Hepatocyte (in vitro differentiated cells): Measurements from ENCODE around the gene AGAP1. TPM values are rescaled to one million over a fixed set of nuclear protein-coding genes. Genes with fewer than 3 reads are reported as not detected.

Source experiments
- DNase-seq: peaks from one replicate; pipeline ENCODE4 v3.0.0-alpha.2; 2016; ENCODE audit warnings: low spot score
- H2AFZ ChIP-seq: fragments of 200-600 bp; sonication (generic); 2 replicates; pipeline ENCODE4 v1.6.0; 2016; ENCODE audit warnings: antibody characterized with exemption, mild to moderate bottlenecking
- H3K27ac ChIP-seq: fragments of 200-600 bp; sonication (generic); 2 replicates; pipeline ENCODE4 v1.5.1; 2016; ENCODE audit warnings: mild to moderate bottlenecking
- H3K27me3 ChIP-seq: fragments of 200-600 bp; sonication (generic); 2 replicates; pipeline ENCODE4 v1.6.1; 2016
- H3K36me3 ChIP-seq: fragments of 200-600 bp; sonication (generic); replicated peaks from 2 replicates; pipeline ENCODE4 v1.5.1; 2016; ENCODE audit warnings: low read depth; ENCODE audit not compliant: insufficient read depth
- H3K4me1 ChIP-seq: fragments of 200-600 bp; sonication (generic); 2 replicates; pipeline ENCODE4 v1.5.1; 2016; ENCODE audit warnings: mild to moderate bottlenecking, moderate library complexity; ENCODE audit not compliant: insufficient read depth
- H3K4me2 ChIP-seq: fragments of 200-600 bp; sonication (generic); 2 replicates; pipeline ENCODE4 v1.6.0; 2016
- H3K4me3 ChIP-seq: fragments of 200-600 bp; sonication (generic); 2 replicates; pipeline ENCODE4 v1.5.1; 2016; ENCODE audit warnings: mild to moderate bottlenecking
- H3K79me2 ChIP-seq: fragments of 200-600 bp; sonication (generic); 2 replicates; pipeline ENCODE4 v1.6.0; 2017; ENCODE audit warnings: mild to moderate bottlenecking
- H3K9me2 ChIP-seq: fragments of 200-600 bp; sonication (generic); replicated peaks from 2 replicates; pipeline ENCODE4 v1.6.0; 2017; ENCODE audit warnings: mild to moderate bottlenecking; ENCODE audit not compliant: insufficient read depth
- H3K9me3 ChIP-seq: fragments of 200-600 bp; sonication (generic); 2 replicates; pipeline ENCODE4 v1.5.1; 2016; ENCODE audit warnings: low read depth, mild to moderate bottlenecking
- H4K20me1 ChIP-seq: fragments of 200-600 bp; sonication (generic); 2 replicates; pipeline ENCODE4 v1.6.0; 2016; ENCODE audit warnings: mild to moderate bottlenecking; ENCODE audit not compliant: insufficient read depth, poor library complexity, severe bottlenecking
- CTCF ChIP-seq: fragments of 200-600 bp; sonication (generic); IDR thresholded peaks from 2 replicates; pipeline ENCODE4 v1.5.1; 2016; ENCODE audit warnings: antibody characterized with exemption, mild to moderate bottlenecking; ENCODE audit not compliant: poor library complexity
- EZH2 ChIP-seq: fragments of 200-600 bp; sonication (generic); IDR thresholded peaks from 2 replicates; pipeline ENCODE4 v1.6.1; 2016; ENCODE audit warnings: antibody characterized with exemption, mild to moderate bottlenecking, borderline replicate concordance
- EZH2phosphoT487 ChIP-seq: fragments of 200-600 bp; sonication (generic); IDR thresholded peaks from one replicate; pipeline ENCODE4 v1.6.1; 2018; ENCODE audit warnings: antibody characterized with exemption, mild to moderate bottlenecking, low read depth, moderate library complexity; ENCODE audit not compliant: unreplicated experiment, severe bottlenecking
- WGBS: methylation state at CpG from one replicate; pipeline ENCODE4 v1.1.6; 2016; ENCODE audit warnings: low lambda C conversion rate; ENCODE audit errors: missing lambda C conversion rate; 5-methylcytosine and 5-hydroxymethylcytosine counted together
- polyA plus RNA-seq: library from polyadenylated mRNA; unstranded; fragments of >200 nt; fragmentation: Nextera tagmentation; extraction: Ambion mirVana; gene quantifications from 2 replicates; pipeline ENCODE4 v1.2.1, GENCODE V29; 2016
- total RNA-seq: library from RNA; depleted of rRNA; stranded (reverse); fragments of >200 nt; gene quantifications from 2 replicates; pipeline ENCODE4 v1.2.3, GENCODE V29; 2014

Gene AGAP1
- total and polyA plus RNA-seq, 2 experiments from 2014 or later = 12.1 to 20.0 TPM

- H3K9me2 ChIP-seq = no peaks in the 10 kb centered on the region
- no peak for DNase-seq
- WGBS = 90% methylated on average over 2 of the region's 2 CpGs
- no peaks in the 10 kb centered on the region for H3K36me3 ChIP-seq
- H3K27me3 ChIP-seq = no peaks in the 10 kb centered on the region
- H3K4me3 ChIP-seq = no peak overlapping the region
- no peak overlapping the region for H2AFZ ChIP-seq
- no peaks in the 10 kb centered on the region for H4K20me1 ChIP-seq
- TF ChIP-seq EZH2 = no peak
- TF ChIP-seq CTCF = no peak
- no peak for TF ChIP-seq EZH2phosphoT487
- H3K4me1 ChIP-seq = no peaks in the 10 kb centered on the region
- H3K9me3 ChIP-seq = peaks cover 4% of the 10 kb centered on the region
- H3K27ac ChIP-seq = no peak overlapping the region
- no peaks in the 10 kb centered on the region for H3K79me2 ChIP-seq
- no peak overlapping the region for H3K4me2 ChIP-seq
Measured at GRCh38 chr2:235868645-235869044, 374.8 kb downstream of the AGAP1 start.

- H4K20me1 ChIP-seq = no peaks in the 10 kb centered on the region
- no peak for TF ChIP-seq CTCF
- no peak for TF ChIP-seq EZH2
- TF ChIP-seq EZH2phosphoT487 = no peak
- H3K4me3 ChIP-seq = no peak overlapping the region
- H3K36me3 ChIP-seq = no peaks in the 10 kb centered on the region
- no peak overlapping the region for H2AFZ ChIP-seq
- H3K79me2 ChIP-seq = no peaks in the 10 kb centered on the region
- no peaks in the 10 kb centered on the region for H3K27me3 ChIP-seq
- no peaks in the 10 kb centered on the region for H3K9me2 ChIP-seq
- WGBS = 96% methylated on average over 1 of the region's 1 CpG
- H3K4me1 ChIP-seq = no peaks in the 10 kb centered on the region
- no peak for DNase-seq
- H3K9me3 ChIP-seq = peaks cover 4% of the 10 kb centered on the region
- H3K27ac ChIP-seq = no peak overlapping the region
- no peak overlapping the region for H3K4me2 ChIP-seq
Measured at GRCh38 chr2:235870515-235870914, 376.7 kb downstream of the AGAP1 start.

- H3K79me2 ChIP-seq = no peaks in the 10 kb centered on the region
- H4K20me1 ChIP-seq = no peaks in the 10 kb centered on the region
- TF ChIP-seq EZH2 (no peak), EZH2phosphoT487 (no peak), CTCF (no peak)
- H3K27me3 ChIP-seq = no peaks in the 10 kb centered on the region
- no peak overlapping the region for H3K4me2 ChIP-seq
- DNase-seq = no peak
- WGBS = 98% methylated on average over 9 of the region's 9 CpGs
- H3K36me3 ChIP-seq = no peaks in the 10 kb centered on the region
- no peak overlapping the region for H2AFZ ChIP-seq
- no peaks in the 10 kb centered on the region for H3K9me3 ChIP-seq
- H3K9me2 ChIP-seq = no peaks in the 10 kb centered on the region
- H3K4me1 ChIP-seq = no peaks in the 10 kb centered on the region
- H3K4me3 ChIP-seq = no peak overlapping the region
- no peak overlapping the region for H3K27ac ChIP-seq
Measured at GRCh38 chr2:235876099-235876679, 382.3 kb downstream of the AGAP1 start.
